ENCODE data around the gene CCDC182. TPM values are rescaled to one million over a fixed set of nuclear protein-coding genes. Genes with fewer than 3 reads are reported as not detected.
A peak's percentile ranks its signal among the peaks of the same experiment; 100 is the strongest.

The CCDC182 gene
- polyA plus RNA-seq, 1 donor = not detected

DNA sequence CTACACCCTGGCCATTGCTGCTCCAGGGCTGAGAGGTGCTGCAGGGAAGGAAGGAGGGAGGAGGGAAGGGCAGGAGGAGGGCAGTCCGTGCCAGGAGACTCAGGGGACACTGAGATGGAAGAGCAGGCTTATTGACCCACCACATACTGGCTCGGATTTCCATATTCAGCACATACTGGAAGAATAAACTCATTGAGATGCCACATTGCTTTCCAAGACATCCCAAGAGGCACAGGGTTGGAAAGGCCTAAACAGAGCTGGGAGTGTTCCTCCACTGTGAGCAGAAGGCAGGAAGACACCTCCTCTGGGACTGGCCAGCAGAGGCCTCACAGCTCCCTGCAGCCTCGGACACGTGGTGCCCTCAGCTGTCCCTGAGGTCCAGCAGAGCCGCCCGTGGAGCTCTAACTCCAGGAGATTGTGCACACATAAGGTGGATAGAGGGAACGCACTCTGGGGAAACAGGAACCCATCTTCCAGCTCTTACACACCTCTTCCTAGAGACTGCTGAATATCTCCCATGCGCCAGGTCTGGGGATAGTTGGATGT lies 17.4 kb downstream of the CCDC182 start:
- no peak for DNase-seq

DNA sequence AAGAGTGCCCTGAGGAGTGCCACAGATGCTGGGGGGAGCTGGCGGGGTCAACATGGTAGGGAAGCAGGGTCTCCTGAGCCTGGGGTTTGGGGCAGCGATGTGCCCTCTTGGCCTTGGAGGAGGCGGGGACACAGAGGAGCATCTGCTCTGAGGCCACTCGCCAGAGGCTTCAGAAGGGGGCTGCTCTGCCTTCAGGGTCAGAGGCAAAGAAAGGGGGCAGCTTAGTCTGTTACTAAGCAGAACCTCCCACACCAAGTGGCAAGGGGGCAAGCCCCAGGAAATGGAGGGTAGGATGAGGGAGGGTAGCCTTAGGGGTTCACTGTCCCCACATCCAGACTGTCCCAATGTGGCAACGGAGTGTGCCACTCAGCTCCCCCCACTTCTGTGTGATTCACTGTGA lies 18.3 kb downstream of the CCDC182 start:
- no peak for DNase-seq

GRCh38 chr17:57726213-57726790 lies 18.8 kb downstream of the CCDC182 start:
- no peak for DNase-seq

GRCh38 chr17:57724729-57725125 lies 20.4 kb downstream of the CCDC182 start:
- DNase-seq = no peak

DNA sequence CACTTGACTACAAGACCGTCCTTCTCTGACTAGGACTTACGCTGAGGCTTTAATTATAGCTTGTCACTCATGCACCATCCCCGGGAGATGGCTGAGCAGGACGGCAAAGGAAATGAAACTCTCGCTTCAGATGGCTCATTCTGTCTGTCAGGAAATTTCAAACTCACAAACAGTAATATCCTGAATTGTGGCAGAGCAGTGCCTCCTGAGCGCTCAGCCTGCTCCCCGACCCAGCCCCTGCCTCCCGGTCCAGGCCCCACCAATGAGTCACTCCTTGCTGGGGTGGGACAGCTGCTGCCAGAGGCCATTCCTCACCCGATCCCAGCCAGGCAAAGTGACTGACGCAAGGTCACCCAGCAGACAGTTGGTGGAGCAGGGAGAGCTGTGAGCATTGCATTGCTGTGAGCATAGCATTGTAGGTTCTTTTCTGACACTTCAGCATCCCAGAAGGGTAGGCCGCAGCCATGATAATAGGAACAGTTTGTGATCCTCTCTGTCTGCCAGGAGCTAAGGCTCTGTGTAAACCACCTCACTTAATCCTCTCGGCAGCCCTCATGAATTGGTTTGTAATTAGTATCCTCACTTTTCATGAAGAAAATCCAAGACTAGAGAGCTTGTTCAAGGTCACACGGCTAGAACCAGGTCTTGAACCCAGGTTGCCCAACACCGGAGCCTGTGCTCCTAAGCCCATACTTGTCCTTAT lies 20.9 kb downstream of the CCDC182 start:
- DNase-seq = no peak

DNA sequence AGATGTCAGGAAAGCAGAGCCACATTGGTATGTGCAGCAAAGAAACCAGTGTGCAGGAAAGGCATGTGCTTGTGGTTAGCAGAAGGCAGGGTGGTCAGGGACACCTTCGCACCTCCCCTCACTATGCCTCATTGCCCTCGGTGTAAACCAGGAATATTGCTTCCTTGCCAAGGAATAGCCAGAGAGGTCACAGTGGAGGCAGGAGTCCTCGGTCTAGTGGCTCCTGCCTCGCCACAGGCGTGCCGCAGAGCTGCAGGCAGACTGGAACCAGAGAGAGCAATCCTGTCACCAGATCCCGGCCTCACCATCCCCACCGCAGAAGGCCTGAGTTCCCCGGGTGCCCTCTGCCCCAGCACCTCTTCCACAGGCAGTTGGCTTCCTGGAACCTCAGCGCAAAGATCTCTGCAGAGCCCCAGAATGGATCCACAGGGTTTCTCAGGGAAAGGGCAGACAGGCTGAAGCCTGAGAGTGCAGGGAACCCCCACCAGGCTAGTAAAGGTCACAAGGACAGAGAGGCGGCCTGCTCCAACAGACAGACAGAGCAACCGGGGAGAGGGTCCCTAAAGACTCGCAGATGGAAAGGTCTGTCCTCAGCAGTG lies 21.6 kb downstream of the CCDC182 start:
- DNase-seq = no peak

DNA sequence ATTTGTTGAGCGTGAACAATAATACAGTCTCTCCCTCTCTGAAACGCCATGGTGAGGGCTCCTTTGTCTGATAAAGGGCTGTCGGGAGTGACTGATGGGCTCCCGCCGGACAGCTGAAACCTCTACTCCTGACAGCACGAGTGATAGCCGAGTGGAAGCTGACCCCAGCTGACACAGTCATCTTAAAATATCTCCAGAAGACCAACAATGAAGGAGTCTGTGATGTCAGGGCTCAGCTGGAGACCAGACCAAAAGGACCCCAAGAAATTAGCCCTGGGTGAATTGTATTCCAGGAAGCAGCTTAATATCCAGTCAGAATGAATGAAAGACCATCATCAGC lies 22.4 kb downstream of the CCDC182 start:
- no peak for DNase-seq

DNA sequence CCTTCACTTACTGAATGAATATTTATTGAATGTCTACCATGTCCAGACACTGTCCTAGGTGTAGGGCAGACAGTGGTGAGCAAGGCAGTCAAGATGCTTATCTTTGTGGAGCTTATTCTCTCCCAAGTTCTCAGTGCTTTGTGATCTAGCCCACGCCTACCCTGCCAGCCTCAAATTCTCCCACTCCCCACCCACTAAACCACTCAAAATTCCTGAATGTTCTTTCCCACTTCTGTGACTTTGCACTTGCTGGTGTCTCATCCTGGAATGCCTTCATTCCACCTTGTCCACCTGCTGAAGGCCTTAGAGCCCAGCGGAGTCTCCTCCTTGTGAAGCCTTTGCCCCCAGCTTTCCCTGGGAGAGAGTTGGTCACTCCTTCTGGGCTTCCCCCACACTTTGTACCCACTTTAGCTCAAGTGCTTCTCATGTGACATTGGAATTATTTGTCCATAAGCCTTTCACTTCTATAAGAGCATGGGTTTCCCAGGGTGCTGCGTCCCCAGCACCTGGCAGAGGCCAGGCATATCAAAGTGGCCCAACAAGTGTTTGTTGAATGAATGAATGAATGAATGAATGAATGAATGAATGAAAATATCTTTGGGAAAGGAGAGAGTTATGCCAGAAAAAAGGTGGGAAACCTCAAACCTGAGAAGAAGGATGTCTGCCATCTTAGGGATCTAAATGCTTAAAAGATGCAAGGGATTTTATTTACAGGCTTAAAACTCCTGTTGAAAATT lies 23.0 kb downstream of the CCDC182 start:
- DNase-seq = no peak

- no peak for DNase-seq
Observed at GRCh38 chr17:57720386-57721035, 24.6 kb downstream of the CCDC182 start.

DNA sequence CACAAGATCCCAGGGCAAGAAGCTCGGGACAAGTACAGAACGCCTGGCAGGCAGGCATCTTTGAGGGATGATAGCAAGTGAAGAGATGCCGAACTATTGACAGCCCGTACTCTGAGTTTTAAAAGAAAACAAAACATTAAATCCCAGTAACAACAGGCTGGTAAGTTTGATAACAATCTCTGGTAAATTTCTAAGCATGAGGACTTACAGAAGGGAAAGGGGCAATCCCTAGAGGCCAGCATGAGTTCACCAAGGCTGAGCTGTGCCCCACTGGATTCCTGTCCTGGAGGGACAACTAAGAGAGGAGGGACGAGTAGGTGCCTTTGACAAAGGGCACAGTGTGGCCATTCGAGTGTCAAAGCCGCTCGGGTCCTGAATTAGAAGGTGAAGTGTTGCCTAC lies 26.2 kb downstream of the CCDC182 start:
- no peak for DNase-seq

DNA sequence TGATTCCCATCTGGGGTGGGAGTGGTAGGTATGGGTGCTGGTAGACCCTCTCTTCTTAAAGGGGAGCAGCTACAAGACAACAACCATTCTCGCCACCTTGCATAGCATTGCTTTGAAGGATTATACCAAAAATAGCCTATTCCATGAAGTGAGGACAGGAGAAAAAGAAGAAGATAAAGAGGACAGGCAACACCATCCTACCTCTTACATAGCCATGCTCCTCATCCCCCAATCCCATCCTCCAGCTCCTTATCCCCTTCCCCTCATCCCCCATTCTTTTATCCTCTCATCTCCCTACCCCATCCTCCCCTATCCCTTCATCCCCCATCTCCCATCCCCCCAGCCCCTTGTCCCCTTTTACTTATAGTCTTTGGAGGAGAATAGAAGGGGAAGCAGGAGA lies 29.1 kb downstream of the CCDC182 start:
- no peak for DNase-seq

DNA sequence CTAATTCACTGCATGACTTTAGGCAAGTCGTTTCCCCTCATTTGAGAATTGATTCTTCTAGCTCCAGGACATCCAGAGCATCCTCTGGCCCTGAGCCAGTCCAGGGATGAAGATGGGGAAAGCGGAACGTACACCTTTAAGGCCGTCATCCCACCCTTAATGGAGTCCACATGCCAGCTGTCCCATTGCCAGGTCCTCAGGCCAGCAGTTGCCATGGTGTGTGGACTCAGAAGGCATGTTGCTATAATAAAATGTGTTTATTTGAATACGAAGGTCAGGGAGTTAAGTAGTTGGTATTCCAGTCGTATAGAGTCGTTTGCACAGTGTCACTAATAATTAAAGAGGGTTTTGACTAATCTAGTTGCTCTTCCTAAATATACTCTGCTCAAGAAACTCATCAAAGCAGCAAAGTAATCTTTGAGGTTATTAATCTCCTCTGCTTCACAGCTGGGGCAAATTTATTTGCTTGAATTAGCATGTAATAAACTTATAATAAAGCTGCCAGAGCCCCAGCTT lies 30.4 kb downstream of the CCDC182 start:
- DNase-seq = no peak

DNA sequence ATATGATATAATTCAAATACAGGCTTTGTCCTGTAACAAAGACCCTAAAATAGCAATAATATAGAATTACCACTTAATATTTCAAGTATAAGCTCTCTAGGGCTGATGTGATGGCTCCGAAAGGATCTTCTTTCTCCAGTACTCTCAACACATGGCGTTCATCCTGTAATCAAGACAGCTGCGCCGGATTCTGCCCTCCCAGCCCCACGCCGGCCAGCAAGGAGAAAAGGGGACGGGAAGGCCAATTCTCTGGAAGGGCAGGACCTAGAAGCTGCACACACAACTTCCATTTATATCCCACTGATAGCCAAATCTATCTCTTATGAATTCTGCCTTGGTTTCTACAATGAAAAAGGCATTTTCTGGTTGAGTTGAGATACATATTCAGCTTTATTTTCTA lies 32.0 kb downstream of the CCDC182 start:
- DNase-seq = no peak

DNA sequence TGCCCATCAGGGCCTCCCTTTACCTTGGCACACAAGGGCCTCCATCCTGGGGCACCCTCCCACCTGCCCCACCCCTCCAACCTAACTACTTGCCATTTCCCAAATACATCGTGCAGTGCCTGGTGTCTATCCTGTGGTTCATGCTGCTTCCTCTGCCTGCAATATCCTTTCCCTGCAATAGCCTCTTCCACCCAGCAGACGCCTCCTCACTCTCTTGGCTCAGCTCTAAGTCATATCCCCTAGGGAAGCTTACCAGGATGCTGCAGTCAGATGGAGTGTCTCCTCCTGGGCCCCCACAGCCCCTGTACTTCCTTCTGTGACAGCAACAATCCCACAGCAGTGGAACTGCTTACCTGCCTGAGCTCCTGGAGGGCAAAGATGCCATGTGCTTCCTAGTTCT lies 36.7 kb downstream of the CCDC182 start:
- DNase-seq = no peak

DNA sequence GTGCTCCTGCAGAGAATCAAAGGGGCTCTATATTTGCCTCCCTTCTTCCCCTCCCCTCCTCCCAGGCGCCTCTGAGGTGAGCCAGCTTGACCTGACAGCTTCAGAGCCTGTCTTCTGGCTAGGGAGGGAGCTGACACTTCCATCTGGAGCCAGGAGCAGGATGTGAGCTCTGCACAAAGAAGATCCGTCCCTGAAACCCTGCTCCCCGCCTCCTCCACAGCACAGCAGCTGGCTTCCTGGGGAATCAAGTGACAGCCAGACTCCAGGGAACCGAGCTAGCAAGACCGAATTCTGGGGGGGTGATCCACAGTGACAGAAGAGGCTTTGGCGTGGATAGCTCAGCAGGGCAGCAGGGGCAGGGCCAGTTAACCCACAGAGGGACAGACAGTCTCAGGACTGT lies 37.2 kb downstream of the CCDC182 start:
- DNase-seq = peak; percentile 74

GRCh38 chr17:57706761-57707160 lies 38.3 kb downstream of the CCDC182 start:
- DNase-seq = no peak

- no peak for DNase-seq
Observed at GRCh38 chr17:57705921-57706695, 39.0 kb downstream of the CCDC182 start.

DNA sequence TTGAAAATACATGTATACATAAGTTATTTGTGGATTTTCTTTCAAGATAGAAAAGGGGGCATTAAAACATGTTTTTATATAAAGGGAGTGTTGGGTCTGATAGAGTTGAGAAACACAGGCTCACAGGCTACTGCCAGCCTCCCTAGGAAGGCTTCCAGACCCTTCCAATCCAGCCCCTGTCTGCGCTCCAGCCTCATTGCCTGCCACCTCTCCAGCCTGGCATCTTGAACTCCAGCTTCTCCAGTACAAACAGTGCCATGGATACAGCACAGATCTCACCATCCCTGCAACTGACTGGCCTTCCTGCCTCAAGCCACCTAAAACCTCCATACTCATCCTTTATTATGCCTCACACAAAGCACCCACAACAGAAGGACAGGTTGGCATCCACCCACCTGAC lies 40.7 kb downstream of the CCDC182 start:
- DNase-seq = no peak

DNA sequence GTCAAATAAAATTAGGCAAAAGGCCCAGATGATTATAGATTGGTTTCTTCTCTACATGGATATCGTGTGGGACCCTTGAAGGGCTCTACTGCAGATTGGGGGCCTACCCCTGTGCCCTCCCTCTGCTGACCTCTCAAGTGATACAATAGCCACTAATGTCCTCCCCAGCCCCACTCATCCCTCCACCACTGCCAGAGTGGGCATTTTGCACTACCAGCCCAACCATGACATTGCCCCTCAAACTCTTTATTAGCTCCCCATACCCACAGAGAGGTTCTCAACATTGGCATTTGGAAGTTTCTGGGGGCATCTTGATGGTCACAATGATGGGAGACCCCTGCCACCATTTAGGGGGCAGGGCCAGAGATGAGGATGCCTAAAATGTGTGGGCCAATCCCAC lies 41.8 kb downstream of the CCDC182 start:
- no peak for DNase-seq

DNA sequence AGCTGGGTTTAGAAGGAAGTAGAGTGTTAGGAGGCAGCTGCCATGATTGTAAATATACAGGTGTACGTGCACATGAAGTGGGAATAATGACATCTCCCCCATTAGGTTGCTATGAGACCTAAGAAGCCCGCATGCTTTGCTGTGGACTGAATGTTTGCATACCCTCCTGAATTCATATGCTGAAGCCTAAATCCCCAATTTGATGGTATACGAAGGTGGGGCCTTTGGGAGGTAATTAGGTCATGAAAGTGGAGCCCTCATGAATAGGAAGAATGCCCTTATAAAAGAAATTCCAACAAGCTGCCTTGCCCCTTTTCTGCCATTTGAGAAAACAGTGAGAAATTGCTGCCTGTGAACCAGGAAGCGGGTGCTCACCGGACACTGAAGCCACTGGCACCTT lies 44.0 kb downstream of the CCDC182 start:
- DNase-seq = no peak

DNA sequence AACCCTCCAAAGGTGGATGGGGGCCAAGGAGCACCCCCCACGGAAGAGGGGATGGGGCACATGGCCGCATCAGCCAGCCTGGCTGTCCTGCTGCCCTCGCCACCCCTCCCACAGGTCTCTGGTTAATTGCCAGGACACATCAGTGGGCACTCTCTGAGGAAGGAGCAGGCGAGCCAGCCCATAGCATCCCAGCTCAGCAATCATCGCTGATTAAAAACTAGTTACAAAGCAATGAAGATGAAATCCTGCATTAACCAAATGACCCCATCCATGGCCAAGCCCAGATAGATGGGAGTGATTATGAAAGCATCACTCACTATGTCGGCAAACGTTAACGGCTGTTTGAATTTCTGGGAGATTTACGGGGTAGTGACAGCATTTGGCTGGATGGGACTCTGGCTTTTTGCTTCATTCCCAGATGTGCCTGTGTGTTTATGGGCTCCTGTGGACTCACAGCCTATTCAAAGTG lies 45.3 kb downstream of the CCDC182 start:
- peak; percentile 66 for DNase-seq

Data from left kidney (tissue), 2 donors.